Stimulated activated CD4-positive, alpha-beta T cell treated with anti-CD3 and anti-CD28 coated beads, TNF-alpha, amount 100 ng/mL, for 48 hours (primary cell): ENCODE measurements around the gene ALKBH6.
"Not testable (repeated sequence)": the region's sequence is repeated elsewhere in the genome, so short reads cannot be mapped to it uniquely, and the experiment has no call there.

Experiments
- DNase-seq, 3 donors: peaks; one replicate each; pipeline ENCODE4 v3.0.0-alpha.2; 2020; ENCODE audit warnings: low read depth in 3 of 3

ALKBH6 gene

GRCh38 chr19:35992907-35993765 is 20.9 kb downstream of the ALKBH6 start:
- no peak for DNase-seq

DNA sequence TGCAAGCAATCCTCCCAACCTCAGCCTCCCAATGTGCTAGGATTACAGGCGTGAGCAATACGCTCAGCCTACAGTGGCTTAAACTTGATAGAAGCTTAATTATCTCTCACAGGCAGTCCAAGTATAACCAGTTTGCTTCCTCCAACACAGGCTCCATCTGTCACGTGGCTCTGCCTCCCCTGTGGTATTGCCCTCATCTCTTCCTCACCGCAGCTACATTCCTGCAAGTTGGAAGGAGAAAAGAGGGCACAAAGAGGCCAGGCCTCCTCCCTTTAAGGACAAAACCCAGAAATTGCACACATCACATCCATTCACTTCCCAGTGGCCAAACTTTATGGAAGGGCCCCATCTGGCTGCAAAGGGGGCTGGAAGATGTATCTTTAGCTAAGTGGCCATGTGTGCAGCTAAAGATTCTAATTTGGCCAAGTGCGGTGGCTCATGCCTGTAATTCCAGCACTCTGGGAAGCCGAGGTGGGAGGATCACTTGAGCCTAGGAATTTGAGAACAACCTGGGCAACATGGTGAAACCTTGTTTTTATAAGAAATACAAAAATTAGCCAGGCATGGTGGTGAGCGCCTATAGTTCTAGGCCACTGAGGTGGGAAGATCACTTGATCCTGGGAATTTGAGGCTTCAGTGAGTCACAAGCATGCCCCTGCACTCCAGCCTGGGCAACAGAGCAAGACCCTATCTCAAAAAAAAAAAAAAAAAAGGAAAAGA is 22.1 kb downstream of the ALKBH6 start:
- DNase-seq, result no peak

DNA sequence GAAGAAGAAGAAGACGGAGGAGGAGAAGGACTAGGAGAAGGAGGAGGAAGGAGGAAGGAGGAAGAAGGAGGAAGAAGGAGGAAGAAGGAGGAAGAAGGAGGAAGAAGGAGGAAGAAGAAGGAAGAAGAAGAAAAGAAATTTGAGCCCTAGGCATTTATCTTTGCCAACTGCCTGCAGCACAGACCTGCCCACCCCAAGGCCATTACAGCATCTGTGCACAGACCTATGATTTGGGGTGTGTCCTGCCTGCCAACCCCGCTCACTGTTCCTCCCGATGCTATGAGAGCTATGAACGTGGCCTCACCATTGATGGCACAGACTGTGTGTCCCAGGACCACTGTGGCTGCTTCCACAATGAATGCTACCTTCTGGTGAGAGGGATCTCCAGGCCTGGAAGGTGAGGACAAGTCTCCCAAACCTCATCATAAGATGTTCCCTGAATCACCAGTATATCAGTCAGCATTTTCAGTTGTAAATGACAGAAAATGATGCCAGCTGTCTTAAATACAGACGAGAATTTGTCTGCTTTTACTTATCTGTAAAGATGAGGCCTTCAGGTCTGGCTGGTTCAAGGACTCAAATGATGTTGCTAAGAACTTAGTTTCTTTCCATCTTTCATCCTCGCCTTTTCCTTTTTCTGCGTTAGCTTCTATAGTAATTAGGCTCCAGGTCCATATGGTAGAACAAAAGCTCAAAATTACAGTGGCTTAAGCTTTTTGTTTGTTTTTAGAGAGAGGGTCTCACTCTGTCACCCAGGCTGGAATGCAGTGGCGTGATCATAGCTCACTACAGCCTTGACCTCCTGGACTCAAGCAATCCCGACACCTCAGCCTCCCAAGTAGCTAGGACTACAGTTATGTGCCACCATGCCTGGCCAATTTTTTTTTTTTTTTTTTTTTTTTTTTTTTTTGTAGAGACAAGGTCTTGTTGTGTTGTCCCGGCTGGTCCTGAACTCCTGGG is 23.0 kb downstream of the ALKBH6 start:
- no peak for DNase-seq

- DNase-seq, result no peak
These were observed 23.9 kb downstream of the ALKBH6 start for GRCh38 chr19:35990156-35990555.

- DNase-seq, result no peak
These were observed 25.2 kb downstream of the ALKBH6 start for GRCh38 chr19:35988824-35989223.

DNA sequence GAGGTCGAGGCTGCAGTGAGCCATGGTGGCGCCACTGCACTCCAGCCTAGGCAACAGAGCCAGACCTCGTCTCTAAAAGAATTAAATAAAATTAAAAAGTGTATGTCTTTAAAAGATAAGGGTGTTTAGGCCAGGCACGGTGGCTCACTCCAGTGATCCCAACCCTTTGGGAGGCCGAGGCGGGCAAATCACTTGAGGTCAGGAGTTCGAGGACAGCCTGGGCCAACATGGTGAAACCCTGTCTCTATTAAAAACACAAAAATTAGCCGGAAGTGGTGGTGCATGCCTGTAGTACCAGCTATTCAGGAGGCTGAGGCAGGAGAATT is 26.5 kb downstream of the ALKBH6 start:
- DNase-seq, result no peak

GRCh38 chr19:35986664-35987570 is 27.1 kb downstream of the ALKBH6 start:
- peak in 1 of 3 donors; percentile 28 for DNase-seq

DNA sequence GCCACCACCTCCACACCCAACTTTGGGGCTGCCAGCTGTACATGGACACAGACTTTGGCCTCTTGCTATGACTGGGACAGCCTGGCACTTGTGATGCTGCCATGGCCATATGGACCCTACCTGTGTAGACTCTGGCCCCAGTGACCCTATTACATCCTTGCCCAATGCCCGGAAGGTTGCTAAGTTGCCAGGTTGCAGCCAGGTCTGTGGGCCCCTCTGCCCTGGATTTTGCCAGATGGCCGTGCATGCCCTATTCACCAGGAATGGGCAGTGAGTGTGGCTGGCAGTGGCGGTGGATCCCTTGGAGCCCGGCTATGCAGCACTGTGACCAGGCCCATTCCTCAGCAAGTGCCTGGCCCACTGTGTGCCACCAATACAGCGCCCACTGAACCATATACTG is 27.9 kb downstream of the ALKBH6 start:
- no peak for DNase-seq

DNA sequence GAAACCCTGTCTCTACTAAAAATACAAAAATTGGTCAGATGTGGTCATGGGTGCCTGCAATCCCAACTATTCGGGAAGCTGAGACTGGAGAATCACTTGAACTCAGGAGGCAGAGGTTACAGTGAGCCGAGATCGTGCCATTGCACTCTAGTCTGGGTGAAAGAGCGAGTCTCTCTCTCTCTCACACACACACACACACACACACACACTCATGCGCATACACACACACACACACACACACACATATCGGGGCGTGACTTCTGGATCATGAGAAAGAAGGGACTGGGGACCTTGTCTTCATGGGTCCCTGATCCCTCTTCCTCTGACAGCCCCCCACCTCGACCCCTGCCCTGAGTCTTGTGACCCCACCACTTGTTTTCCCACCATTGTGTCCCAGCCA is 30.8 kb downstream of the ALKBH6 start:
- no peak for DNase-seq

DNA sequence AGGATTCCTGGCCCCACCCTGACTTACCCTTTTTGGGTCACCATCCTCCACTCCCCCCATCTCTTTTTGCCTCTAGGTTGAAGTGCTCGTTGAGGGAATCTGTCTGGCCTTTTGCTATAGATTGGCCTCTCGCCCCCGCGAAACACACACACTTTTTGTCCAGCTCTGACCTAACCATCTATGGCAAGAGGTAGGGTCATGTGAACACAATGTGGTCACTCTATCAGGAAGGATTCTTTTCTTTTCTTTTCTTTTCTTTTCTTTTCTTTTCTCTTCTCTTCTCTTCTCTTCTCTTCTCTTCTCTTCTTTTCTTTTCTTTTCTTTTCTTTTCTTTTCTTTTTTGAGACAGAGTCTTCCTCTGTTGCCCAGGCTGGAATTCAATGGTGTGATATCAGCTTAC is 33.0 kb downstream of the ALKBH6 start:
- DNase-seq, result not testable (repeated sequence)

- no peak for DNase-seq
These were observed 35.1 kb downstream of the ALKBH6 start for GRCh38 chr19:35978832-35979365.

- DNase-seq, result no peak
These were observed 35.7 kb downstream of the ALKBH6 start for GRCh38 chr19:35978271-35978670.

DNA sequence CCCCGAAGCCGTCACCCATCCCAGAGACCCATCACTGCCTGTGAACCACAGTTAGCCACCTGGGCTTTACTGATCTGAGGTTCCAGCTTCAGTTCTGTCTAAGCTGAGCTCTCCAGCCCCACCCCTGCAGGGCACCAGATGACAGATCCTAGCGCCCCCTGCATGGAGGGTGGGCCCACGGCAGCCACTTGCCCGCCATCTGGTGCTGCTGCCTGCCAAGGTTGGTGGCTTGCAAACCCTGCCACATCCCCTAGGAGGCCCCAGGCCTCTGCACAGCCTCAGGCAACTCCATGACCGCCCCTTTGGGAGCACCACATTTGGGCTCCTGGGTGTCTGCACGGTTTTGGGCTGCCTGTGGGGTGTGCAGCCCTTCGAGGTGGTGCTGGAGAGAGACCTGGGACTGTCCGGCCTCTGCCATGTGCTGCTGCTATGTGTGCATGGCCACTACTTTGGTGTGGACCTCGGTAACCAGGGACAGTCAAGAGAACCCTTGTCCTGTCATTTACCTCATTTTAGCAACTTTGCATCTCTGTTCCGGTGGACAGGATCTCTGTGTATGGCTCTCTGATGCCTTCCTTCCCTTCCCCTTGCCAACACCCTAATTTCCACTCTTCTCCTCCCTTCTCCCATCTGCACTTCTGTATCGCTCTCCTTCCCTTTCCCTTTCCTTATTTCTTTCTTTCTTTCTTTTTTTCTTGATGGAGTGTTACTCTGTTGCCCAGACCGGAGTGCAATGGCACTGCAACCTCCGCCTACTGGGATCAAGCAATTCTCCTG is 36.4 kb downstream of the ALKBH6 start:
- DNase-seq, result no peak

DNA sequence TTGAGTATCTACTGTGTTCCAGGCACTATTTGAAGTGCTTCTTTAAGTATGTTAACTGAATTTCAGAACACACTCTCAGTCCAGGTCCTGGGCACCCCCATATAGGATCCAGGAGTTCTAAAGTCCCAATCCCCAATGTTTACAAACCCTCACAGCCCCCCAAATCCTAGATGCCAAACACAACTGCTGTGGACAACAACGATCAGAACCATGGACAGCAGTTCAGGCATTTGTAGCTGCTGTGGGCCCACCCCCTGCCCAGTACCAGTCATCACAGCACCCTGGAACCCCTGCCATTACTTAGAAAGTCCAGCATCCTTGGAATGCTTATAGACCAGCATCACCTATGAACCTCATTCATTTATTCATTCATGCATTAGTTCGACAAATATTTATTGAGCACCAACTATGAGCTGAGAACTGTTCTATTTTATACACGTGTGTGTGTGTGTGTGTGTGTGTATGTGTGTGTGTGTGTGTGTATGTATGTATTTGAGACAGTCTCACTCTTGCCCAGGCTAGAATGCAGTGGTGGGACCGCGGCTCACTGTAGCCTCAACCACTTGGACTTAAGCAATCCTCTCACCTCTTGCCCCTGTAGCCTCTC is 38.3 kb downstream of the ALKBH6 start:
- DNase-seq, result no peak

DNA sequence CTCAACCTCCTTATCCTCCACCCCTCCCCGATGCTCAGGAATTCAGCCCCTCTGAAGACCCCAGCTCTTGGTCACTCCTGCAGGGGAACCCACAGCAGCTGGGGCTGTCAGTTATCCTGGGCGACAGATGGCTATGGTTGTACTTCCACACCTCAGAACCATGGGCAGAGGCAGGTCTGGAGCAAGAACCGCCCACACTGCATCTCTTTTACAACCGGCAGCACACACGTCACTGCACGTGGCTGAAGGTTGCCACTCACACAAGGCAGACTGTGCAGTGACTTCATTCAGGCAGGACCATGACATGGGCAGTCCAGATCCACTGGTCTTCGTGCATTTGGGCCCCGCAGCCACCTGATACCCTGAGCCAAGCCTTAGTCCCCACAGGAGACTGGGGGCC is 40.5 kb downstream of the ALKBH6 start:
- DNase-seq, result no peak

DNA sequence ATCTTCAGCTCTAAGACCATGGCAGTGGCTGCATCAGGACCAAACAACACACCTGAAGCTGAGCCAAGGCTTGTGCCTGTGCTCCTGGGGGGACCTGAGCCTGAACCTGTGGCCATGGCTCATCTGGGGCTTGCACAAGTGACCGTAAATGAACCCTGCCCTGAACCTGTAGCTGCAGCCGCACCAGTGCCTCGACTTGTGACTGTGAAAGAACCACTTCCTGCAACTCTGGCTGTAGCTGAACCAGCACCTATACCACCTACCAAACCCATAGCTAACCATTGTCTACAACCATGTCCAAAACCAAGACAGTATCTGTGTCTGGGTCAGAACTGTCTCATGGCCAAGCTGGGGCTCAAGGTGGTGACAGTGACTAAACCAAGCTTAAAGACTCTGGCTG is 47.2 kb downstream of the ALKBH6 start:
- no peak for DNase-seq

DNA sequence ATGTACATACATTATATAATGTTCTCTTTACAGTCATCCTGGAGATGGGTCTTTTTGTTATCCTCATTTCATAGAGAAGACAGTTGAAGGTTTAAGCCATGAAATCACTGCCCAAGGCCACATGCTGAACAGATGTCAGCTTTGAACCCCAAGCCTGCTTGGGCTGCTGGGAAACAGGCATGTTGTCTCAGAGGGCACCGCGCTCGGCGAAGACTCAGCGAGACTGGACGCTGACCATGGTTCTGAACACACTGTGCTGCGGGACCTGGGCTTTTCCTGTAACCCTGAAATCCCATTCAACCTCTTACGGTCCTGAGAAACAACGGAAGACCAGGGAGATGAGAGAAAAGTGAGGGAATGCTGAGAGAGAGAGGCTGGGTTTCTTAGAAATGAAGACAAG is 50.5 kb downstream of the ALKBH6 start:
- DNase-seq, result peak in 1 of 3 donors; percentile 39

GRCh38 chr19:35960432-35960972 is 53.5 kb downstream of the ALKBH6 start:
- DNase-seq, result no peak

DNA sequence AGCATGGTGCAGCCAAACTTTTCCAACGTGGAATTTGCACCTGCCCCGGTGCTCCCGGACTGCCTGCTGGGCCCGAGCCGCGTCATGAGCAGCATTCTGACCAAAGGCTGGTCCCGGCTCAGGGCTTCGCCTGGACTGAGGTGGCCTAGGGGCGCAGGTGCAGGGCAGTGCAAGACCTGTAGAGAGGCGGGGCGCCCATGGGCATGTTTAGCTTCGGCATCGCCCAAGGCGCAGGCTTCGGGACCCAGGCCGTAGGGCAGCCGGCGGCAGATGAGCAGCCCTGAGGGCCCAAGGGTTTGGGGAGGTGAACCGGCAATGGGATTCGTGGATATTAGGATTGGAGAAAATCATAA is 54.1 kb downstream of the ALKBH6 start:
- DNase-seq, result no peak
